ENCODE results near the gene P2RY8. TPM values are rescaled to one million over a fixed set of nuclear protein-coding genes. Genes with fewer than 3 reads are reported as not detected.

P2RY8 gene
- total and polyA plus RNA-seq, 10 of the 15 experiments (the other 5 are each of a cell fraction or from before 2014, with no cell fraction given), result 2.0 to 64.4 (median 36.5) TPM

- TF ChIP-seq TCF7 (IDR thresholded peaks at IDR 0.05; ENCODE audit: borderline replicate concordance) (no peak), MEF2B (IDR thresholded peaks at IDR 0.05; ENCODE audit: partially characterized antibody, poor library complexity, severe bottlenecking) (peak; percentile 93), CHD2 (IDR thresholded peaks at IDR 0.05; ENCODE audit: borderline replicate concordance, low read depth, low read length) (peak; percentile 81; the same call in 1 of the 2 replicates), FOS (IDR thresholded peaks at IDR 0.05; ENCODE audit: borderline replicate concordance, extremely low read depth, insufficient read length) (no peak), NFXL1 (IDR thresholded peaks at IDR 0.05; ENCODE audit: borderline replicate concordance) (no peak), TBL1XR1 (IDR thresholded peaks at IDR 0.05; ENCODE audit: low read depth, low read length) (peak; percentile 87), FOXK2 (IDR thresholded peaks at IDR 0.05) (no peak), SMAD5 (IDR thresholded peaks at IDR 0.05; ENCODE audit: low read depth) (no peak), SPI1 (IDR thresholded peaks at IDR 0.05; ENCODE audit: borderline replicate concordance, insufficient read depth, low read depth, low read length) (peak; percentile 38; the same call in 1 of the 2 replicates), MXI1 (IDR thresholded peaks at IDR 0.05; ENCODE audit: low read depth, low read length) (no peak; the same call in none of the 2 replicates), ASH2L (IDR thresholded peaks at IDR 0.05; ENCODE audit: borderline replicate concordance, low read depth) (no peak), SIX5 (IDR thresholded peaks at IDR 0.05; ENCODE audit: low read depth, low read length, severe bottlenecking) (no peak), SREBF2 (IDR thresholded peaks at IDR 0.05; ENCODE audit: low read length) (no peak), IRF4 (IDR thresholded peaks at IDR 0.05; ENCODE audit: low read depth, low read length) (peak; percentile 28; the same call in 1 of the 2 replicates), POU2F2 (IDR thresholded peaks at IDR 0.05; ENCODE audit: borderline replicate concordance, low read depth, low read length) (peak; percentile 67; the same call in 1 of the 3 replicates), NBN (IDR thresholded peaks at IDR 0.05) (peak; percentile 97), CEBPB (IDR thresholded peaks at IDR 0.05; ENCODE audit: borderline replicate concordance in 1 of 2, low read depth in 2 of 2, low read length in 2 of 2) (0 out of 4 replicates have a peak, but pooled peaks of 1 of the 2 experiments have one; percentile 6), TCF3 (IDR thresholded peaks at IDR 0.05; ENCODE audit: borderline replicate concordance, insufficient read depth, low read depth, low read length) (peak; percentile 71), PAX8 (IDR thresholded peaks at IDR 0.05) (no peak), DPF2 (IDR thresholded peaks at IDR 0.05) (peak; percentile 96), GABPA (IDR thresholded peaks at IDR 0.05; ENCODE audit: low read depth) (no peak), MEF2A (IDR thresholded peaks at IDR 0.05; ENCODE audit: insufficient read depth, low read depth, low read length) (peak; percentile 76; the same call in 1 of the 2 replicates), SUZ12 (IDR thresholded peaks at IDR 0.05; ENCODE audit: unreplicated experiment) (no peak), GATAD2B (conservative IDR thresholded peaks at IDR 0.05; ENCODE audit: low read depth) (peak; percentile 80)
- TF ChIP-seq, protein P1, sequence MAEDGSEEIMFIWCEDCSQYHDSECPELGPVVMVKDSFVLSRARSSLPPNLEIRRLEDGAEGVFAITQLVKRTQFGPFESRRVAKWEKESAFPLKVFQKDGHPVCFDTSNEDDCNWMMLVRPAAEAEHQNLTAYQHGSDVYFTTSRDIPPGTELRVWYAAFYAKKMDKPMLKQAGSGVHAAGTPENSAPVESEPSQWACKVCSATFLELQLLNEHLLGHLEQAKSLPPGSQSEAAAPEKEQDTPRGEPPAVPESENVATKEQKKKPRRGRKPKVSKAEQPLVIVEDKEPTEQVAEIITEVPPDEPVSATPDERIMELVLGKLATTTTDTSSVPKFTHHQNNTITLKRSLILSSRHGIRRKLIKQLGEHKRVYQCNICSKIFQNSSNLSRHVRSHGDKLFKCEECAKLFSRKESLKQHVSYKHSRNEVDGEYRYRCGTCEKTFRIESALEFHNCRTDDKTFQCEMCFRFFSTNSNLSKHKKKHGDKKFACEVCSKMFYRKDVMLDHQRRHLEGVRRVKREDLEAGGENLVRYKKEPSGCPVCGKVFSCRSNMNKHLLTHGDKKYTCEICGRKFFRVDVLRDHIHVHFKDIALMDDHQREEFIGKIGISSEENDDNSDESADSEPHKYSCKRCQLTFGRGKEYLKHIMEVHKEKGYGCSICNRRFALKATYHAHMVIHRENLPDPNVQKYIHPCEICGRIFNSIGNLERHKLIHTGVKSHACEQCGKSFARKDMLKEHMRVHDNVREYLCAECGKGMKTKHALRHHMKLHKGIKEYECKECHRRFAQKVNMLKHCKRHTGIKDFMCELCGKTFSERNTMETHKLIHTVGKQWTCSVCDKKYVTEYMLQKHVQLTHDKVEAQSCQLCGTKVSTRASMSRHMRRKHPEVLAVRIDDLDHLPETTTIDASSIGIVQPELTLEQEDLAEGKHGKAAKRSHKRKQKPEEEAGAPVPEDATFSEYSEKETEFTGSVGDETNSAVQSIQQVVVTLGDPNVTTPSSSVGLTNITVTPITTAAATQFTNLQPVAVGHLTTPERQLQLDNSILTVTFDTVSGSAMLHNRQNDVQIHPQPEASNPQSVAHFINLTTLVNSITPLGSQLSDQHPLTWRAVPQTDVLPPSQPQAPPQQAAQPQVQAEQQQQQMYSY (CRISPR knock-in tag; IDR thresholded peaks at IDR 0.05), result no peak
- TF ChIP-seq, protein P2, sequence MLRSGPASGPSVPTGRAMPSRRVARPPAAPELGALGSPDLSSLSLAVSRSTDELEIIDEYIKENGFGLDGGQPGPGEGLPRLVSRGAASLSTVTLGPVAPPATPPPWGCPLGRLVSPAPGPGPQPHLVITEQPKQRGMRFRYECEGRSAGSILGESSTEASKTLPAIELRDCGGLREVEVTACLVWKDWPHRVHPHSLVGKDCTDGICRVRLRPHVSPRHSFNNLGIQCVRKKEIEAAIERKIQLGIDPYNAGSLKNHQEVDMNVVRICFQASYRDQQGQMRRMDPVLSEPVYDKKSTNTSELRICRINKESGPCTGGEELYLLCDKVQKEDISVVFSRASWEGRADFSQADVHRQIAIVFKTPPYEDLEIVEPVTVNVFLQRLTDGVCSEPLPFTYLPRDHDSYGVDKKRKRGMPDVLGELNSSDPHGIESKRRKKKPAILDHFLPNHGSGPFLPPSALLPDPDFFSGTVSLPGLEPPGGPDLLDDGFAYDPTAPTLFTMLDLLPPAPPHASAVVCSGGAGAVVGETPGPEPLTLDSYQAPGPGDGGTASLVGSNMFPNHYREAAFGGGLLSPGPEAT (IDR thresholded peaks at IDR 0.05; ENCODE audit: low read depth), result peak; percentile 87
These were observed 29.2 kb downstream of the P2RY8 start (continued) for GRCh38 chrX:1507511-1508463.
